ENCODE results near the gene E4F1. TPM values are rescaled to one million over a fixed set of nuclear protein-coding genes. Genes with fewer than 3 reads are reported as not detected.

Gene E4F1
- total and polyA plus RNA-seq, 2 experiments from 2014 or later: 13.5 to 32.7 TPM

GRCh38 chr16:2175454-2175853 is 47.9 kb upstream of the E4F1 start:
- no peak overlapping the region for H2AFZ ChIP-seq
- H3K4me1 ChIP-seq (ENCODE audit: insufficient read depth): no peaks in the 10 kb centered on the region
- no peak overlapping the region for H3K4me2 ChIP-seq (ENCODE audit: unreplicated experiment)
- no peaks in the 10 kb centered on the region for H3K79me2 ChIP-seq (ENCODE audit: insufficient read depth)
- no peaks in the 10 kb centered on the region for H3K9me3 ChIP-seq (ENCODE audit: low read depth)
- no peak overlapping the region for H3K9ac ChIP-seq
- TF ChIP-seq EZH2 (IDR thresholded peaks at IDR 0.05; ENCODE audit: insufficient read depth, poor library complexity, severe bottlenecking): no peak
- TF ChIP-seq EZH2phosphoT487 (IDR thresholded peaks at IDR 0.05; ENCODE audit: insufficient read depth, low read depth): no peak
- no peaks in the 10 kb centered on the region; the same call in 1 of the 2 replicates for H3K36me3 ChIP-seq (ENCODE audit: low read depth)
- no peaks in the 10 kb centered on the region for H3K27me3 ChIP-seq (replicated peaks; ENCODE audit: insufficient read depth)
- 95 to 99% methylated on average over 8 to 9 of the region's 10 CpGs for WGBS, 2 experiments (ENCODE audit: low coverage in 1 of 2, low lambda C conversion rate in 2 of 2, missing lambda C conversion rate in 2 of 2)
- no peak for DNase-seq
- H4K20me1 ChIP-seq (ENCODE audit: insufficient read depth): no peaks in the 10 kb centered on the region
- no peak overlapping the region for H3K4me3 ChIP-seq
- no peak overlapping the region for H3K27ac ChIP-seq
- in situ Hi-C loops (cut with MboI): no loop called here
- no peaks in the 10 kb centered on the region for H3K9me2 ChIP-seq (ENCODE audit: insufficient read depth)
- no peaks in the 10 kb centered on the region for H3F3A ChIP-seq (ENCODE audit: insufficient read depth)

GRCh38 chr16:2176047-2176446 is 47.3 kb upstream of the E4F1 start:
- H3K79me2 ChIP-seq (ENCODE audit: insufficient read depth): no peaks in the 10 kb centered on the region
- H3K27ac ChIP-seq: no peak overlapping the region
- TF ChIP-seq EZH2phosphoT487 (IDR thresholded peaks at IDR 0.05; ENCODE audit: insufficient read depth, low read depth): no peak
- TF ChIP-seq EZH2 (IDR thresholded peaks at IDR 0.05; ENCODE audit: insufficient read depth, poor library complexity, severe bottlenecking): no peak
- in situ Hi-C loops (cut with MboI): no loop called here
- no peaks in the 10 kb centered on the region for H3F3A ChIP-seq (ENCODE audit: insufficient read depth)
- H3K36me3 ChIP-seq (ENCODE audit: low read depth): no peaks in the 10 kb centered on the region; the same call in 1 of the 2 replicates
- no peaks in the 10 kb centered on the region for H3K9me3 ChIP-seq (ENCODE audit: low read depth)
- no peaks in the 10 kb centered on the region for H3K4me1 ChIP-seq (ENCODE audit: insufficient read depth)
- H3K4me3 ChIP-seq: no peak overlapping the region
- no peak for DNase-seq
- no peaks in the 10 kb centered on the region for H3K9me2 ChIP-seq (ENCODE audit: insufficient read depth)
- no peaks in the 10 kb centered on the region for H3K27me3 ChIP-seq (replicated peaks; ENCODE audit: insufficient read depth)
- no peak overlapping the region for H3K9ac ChIP-seq
- no peak overlapping the region for H3K4me2 ChIP-seq (ENCODE audit: unreplicated experiment)
- H2AFZ ChIP-seq: no peak overlapping the region
- H4K20me1 ChIP-seq (ENCODE audit: insufficient read depth): no peaks in the 10 kb centered on the region
- 95% methylated on average over 22 to 23 of the region's 23 CpGs for WGBS, 2 experiments (ENCODE audit: low coverage in 1 of 2, low lambda C conversion rate in 2 of 2, missing lambda C conversion rate in 2 of 2)

DNA sequence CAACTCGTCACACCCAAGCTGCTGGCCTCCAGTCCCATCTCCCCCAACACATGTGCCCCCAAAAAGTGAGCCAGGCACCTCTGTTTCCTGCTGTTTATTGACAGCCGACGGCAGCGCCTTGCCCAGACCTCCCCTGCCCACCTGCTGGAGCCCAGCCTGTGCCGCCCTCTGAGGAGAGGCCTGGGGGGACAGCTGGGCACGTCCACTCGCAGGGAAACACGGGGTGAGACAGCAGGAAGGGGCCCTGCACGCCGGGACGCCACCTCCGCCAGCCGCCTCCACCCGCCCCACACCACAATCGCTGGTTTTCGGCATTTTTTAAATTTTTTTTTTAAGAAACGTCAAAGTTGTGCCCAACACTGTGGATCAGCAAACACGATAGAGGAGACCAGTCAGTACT is 46.3 kb upstream of the E4F1 start:
- in situ Hi-C loops (cut with MboI): no loop called here
- no peaks in the 10 kb centered on the region; the same call in 1 of the 2 replicates for H3K36me3 ChIP-seq (ENCODE audit: low read depth)
- no peak for DNase-seq

DNA sequence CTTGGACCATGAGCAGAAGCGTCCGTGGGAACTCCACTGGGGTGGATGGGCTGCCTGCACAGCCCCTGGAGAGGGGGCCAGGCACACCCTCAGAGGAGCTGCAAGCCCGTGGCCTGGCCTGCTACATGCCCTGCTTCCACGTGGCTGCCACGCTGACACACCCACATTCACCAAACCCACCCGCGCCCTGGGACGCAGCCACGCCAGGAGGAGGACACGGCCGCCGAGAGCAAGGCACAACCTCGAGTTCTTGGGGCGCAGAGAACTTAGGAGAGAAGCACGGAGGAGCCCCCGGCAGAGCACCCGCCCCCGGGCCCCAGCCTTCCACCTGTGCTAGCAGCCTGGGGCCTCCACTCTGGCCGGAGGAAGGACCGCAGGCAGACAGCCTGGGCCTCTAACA is 45.8 kb upstream of the E4F1 start:
- Histone ChIP-seq H3K4me3 (no peak overlapping the region), H3K79me2 (ENCODE audit: insufficient read depth) (no peaks in the 10 kb centered on the region), H3K9ac (no peak overlapping the region), H4K20me1 (ENCODE audit: insufficient read depth) (no peaks in the 10 kb centered on the region), H3K36me3 (ENCODE audit: low read depth) (no peaks in the 10 kb centered on the region; the same call in 1 of the 2 replicates), H3K9me3 (ENCODE audit: low read depth) (no peaks in the 10 kb centered on the region), H2AFZ (no peak overlapping the region), H3K27me3 (replicated peaks; ENCODE audit: insufficient read depth) (no peaks in the 10 kb centered on the region), H3K9me2 (ENCODE audit: insufficient read depth) (no peaks in the 10 kb centered on the region), H3F3A (ENCODE audit: insufficient read depth) (no peaks in the 10 kb centered on the region), H3K4me1 (ENCODE audit: insufficient read depth) (no peaks in the 10 kb centered on the region), H3K4me2 (ENCODE audit: unreplicated experiment) (no peak overlapping the region), H3K27ac (no peak overlapping the region)
- in situ Hi-C loops (cut with MboI): no loop called here
- DNase-seq: no peak
- 87 to 95% methylated on average over 9 to 18 of the region's 20 CpGs for WGBS, 2 experiments (ENCODE audit: low coverage in 1 of 2, low lambda C conversion rate in 2 of 2, missing lambda C conversion rate in 2 of 2)
- TF ChIP-seq EZH2 (IDR thresholded peaks at IDR 0.05; ENCODE audit: insufficient read depth, poor library complexity, severe bottlenecking): no peak
- TF ChIP-seq EZH2phosphoT487 (IDR thresholded peaks at IDR 0.05; ENCODE audit: insufficient read depth, low read depth): no peak

More for the DNA sequence above, 46.3 kb upstream of the E4F1 start:
- Histone ChIP-seq H3K9me3 (ENCODE audit: low read depth) (no peaks in the 10 kb centered on the region), H3K4me2 (ENCODE audit: unreplicated experiment) (no peak overlapping the region), H3K4me1 (ENCODE audit: insufficient read depth) (no peaks in the 10 kb centered on the region), H2AFZ (no peak overlapping the region), H3F3A (ENCODE audit: insufficient read depth) (no peaks in the 10 kb centered on the region), H3K9me2 (ENCODE audit: insufficient read depth) (no peaks in the 10 kb centered on the region), H3K9ac (no peak overlapping the region), H4K20me1 (ENCODE audit: insufficient read depth) (no peaks in the 10 kb centered on the region), H3K4me3 (no peak overlapping the region), H3K27ac (no peak overlapping the region), H3K79me2 (ENCODE audit: insufficient read depth) (no peaks in the 10 kb centered on the region), H3K27me3 (replicated peaks; ENCODE audit: insufficient read depth) (no peaks in the 10 kb centered on the region)
- no peak for TF ChIP-seq EZH2phosphoT487 (IDR thresholded peaks at IDR 0.05; ENCODE audit: insufficient read depth, low read depth)
- TF ChIP-seq EZH2 (IDR thresholded peaks at IDR 0.05; ENCODE audit: insufficient read depth, poor library complexity, severe bottlenecking): no peak
- WGBS, 2 experiments (ENCODE audit: low coverage in 1 of 2, low lambda C conversion rate in 2 of 2, missing lambda C conversion rate in 2 of 2): 88 to 89% methylated on average over 18 of the region's 18 CpGs
